ENCODE measurements around the gene JAKMIP2.
"Not testable (repeated sequence)": the region's sequence is repeated elsewhere in the genome, so short reads cannot be mapped to it uniquely, and the experiment has no call there.

JAKMIP2 gene

DNA sequence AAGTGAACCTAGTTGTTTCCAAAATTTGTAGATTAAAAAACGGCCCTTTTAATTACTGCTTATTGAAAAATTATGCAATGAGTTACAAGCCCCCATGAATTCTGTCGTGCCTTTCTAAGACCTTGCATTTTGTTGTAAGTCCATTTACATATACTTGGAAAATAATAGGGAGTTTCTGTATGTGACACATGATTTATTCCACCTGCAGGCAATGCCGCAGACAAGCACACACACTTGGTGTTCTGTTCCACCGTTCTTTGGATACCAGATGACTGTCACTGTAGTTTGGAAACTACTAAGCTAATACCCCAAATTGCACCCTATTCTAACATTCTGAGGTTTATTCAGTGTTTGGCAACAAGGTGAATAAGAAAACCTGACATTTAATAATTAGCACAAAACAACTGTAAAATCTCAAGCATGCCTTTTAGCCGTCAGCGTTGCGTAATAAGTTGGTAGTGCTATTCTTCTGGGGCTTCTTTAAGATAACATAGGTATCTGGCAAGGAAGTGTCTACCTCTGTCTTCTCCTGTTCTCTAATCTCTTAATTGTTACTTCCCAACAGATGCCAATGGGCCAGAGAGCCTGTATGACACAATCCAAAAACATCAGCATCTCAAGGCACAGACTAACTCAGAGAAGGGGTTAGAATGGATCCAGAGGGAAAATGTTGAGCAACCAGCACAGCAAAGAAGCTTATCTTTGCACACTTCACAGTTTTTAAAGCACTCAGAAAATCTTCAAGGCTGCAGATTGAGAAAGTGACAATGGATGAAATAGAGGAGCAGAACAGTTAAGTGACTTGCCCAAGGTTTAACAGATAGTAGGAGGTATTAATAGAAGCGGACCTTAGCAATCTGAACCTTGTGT, 224.4 kb downstream of the JAKMIP2 start:
- DNase-seq (ENCODE audit: low read depth): no peak

DNA sequence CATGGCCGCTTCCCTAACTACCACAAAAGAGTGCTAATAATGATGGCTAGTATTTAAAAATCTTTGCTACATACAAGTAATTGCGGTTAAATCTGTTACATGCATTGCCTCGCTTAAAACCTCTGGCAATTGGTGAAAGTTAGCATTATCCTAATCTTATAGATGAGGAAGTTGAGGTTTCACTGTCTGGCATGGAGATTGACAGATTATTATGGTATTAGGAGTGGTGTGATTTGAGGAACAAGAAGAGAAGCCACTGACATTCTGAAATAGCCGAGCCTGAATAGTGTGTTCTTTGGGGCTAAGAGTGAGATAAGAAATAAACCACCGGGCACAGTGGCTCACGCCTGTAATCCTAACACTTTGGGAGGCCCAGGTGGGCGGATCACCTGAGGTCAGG, 227.4 kb downstream of the JAKMIP2 start:
- no peak for DNase-seq (ENCODE audit: low read depth)

DNA sequence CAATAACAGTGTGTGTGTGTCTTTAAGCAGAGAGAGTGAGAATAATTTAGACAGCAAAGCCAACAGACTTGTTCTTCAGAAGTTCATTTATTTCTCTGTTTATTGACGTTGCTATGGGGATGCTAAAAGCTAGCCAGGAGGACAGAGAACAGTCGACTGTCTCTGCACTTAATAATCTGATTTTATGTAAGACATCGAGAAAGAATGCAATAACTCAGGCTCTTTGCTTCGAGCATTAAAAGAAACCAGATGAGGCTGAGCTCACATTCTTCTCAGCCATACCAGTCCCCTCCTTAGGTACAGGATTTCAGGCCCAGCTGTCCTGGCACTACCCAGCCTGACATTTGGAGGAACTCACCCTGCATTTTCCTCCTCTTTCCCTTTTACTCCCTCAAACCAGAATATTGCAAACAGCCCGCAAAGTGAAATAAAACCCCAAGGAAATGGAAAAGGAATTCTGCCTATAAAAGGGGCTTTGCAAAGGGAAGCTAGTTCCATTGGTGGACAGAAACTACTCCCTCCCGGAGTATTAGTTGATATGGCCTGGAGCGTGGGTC, 228.2 kb downstream of the JAKMIP2 start:
- no peak for DNase-seq (ENCODE audit: low read depth)

DNA sequence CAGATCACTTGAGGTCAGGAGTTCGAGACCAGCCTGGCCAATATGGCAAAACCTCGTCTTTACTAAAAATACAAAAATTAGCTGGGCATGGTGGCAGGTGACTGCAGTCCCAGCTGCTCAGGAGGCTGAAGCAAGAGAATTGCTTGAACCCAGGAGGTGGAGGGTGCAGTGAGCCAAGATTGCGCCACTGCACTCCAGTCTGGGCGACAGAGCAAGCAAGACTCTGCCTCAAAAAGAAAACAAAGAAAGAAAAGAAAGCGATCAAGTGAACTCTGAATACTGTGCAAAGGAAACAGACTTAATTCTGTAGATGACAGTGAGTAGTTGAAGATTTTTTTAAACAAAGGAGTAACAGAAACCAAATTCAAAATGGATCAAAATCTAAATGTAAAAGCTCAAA, 228.7 kb downstream of the JAKMIP2 start:
- DNase-seq (ENCODE audit: low read depth): not testable (repeated sequence)

DNA sequence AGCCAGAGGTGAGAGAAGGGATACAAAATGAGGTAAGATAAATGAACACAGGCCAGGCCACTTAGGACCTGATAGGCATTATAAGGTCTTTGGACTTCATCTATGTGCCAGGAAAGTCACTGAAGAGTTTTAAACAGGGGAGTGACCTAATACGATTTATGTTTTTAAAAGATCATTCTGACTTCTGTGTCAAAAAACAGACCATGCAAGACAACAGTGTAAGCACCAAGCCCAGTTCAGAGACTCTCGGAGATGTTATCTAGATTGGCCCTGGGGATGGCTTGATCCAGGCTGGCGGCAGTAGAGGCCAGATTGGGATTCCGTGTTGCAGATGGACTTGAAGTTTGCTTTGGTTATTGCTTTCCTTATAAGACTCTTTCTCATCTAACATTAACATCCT, 229.6 kb downstream of the JAKMIP2 start:
- DNase-seq (ENCODE audit: low read depth): no peak

DNA sequence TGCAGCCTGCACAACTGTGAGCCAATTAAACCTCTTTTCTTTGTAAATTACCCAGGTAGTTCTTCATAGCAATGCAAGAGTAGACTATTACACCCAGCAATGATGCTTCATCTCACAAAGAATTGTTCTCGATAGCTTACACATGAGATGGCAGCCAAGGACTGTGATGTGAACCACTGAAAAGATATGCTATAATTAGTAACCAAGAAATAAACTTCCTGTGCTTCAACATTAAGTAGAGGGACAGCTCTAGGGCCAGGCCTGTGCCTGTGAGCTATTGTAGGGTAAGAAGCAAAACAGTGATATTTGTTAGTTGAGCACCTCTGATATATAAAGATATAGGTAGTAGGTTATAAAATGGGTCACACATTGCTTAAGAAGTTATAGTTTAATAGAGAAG, 230.9 kb downstream of the JAKMIP2 start:
- DNase-seq (ENCODE audit: low read depth): no peak

DNA sequence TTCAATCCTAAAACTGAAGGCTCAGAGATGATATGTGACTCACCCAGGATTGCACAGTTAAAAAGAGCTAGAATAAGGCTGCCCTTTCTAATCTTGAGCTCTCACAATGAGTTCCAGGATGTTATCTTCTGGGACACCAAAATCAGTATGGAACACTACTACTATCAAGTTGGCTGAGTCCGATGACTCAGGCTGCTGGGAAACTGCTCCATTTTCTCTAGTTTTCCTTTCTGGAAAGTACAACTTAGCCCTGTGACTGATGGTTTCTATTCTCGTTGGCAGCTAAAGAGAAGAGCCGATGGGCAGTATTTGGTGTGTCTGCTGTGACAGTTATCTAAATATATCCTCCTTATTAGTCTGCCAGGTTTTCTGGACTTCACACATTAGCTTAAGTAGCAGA, 234.8 kb downstream of the JAKMIP2 start:
- DNase-seq (ENCODE audit: low read depth): no peak

DNA sequence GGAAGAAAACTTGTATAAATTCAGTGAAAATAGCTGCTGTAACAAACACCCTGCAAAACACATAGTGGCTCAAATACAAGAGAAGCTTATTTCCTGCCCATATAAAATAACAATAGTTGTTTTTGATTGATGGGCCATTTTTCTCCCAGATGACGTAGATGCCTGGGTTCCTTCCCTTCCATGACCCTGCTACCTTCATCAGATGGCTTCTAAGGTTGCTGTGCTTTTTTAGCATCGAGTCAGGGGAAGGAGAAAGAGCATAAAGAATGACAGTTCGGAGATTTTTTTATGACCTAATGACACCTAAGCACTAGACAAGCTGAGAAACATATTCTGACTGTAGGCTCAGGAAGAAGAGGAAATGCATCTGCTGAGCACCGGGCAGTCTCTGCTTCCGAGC, 238.0 kb downstream of the JAKMIP2 start:
- no peak for DNase-seq (ENCODE audit: low read depth)

DNA sequence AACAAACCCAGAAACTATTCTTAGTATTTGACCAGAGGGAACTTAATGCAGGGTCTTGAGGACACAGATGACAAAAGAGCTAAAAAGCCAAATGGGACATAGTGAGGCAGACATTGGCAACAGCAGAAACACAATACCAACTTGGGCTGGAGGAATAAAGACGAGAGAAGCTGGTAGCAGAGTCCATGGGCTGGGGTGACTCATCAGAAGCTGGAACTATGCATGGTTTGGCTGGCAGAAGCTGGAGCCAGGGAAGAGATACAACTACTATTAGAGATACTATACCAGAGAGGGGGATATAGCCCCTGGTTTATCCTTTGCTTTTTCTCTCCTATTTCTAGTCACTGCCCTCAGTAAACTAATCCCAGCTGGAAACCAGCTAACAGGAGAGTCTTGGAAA, 243.5 kb downstream of the JAKMIP2 start:
- DNase-seq (ENCODE audit: low read depth): no peak

DNA sequence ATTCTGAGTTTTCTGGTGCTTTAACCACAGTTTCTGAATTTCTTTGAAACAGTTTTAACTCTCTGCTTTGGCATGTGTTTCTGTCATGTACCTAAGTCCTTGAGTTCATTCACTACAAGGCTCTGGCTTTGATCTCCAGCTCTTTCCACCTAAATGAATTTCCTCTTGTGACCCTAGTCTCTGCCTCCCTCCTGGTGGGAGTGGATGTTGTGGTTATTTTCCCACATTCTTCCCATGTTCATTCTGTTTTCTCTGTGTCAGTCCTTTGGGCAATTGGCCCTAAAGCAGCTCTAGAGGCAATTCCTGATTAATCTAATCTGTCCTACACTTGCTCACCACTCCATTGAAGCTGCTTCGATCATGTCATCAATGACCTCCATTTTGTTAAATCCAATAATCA, 244.3 kb downstream of the JAKMIP2 start:
- DNase-seq (ENCODE audit: low read depth): no peak
